Loucy (cell line): ENCODE measurements around the gene GRM7.

Source experiments
- H2AFZ ChIP-seq: fragments of 200-600 bp; sonication (generic); 2 replicates; pipeline ENCODE4 v1.6.0; 2016; ENCODE audit warnings: antibody characterized with exemption, mild to moderate bottlenecking, low read length, moderate library complexity
- H3F3A ChIP-seq: fragments of 200-600 bp; 2 replicates; pipeline ENCODE4 v1.6.0; 2016; ENCODE audit warnings: antibody characterized with exemption, low read depth, mild to moderate bottlenecking
- H3K27me3 ChIP-seq: fragments of 200-600 bp; sonication (generic); 2 replicates; pipeline ENCODE4 v1.6.1; 2014; ENCODE audit warnings: low read length, mild to moderate bottlenecking; ENCODE audit not compliant: insufficient read depth, poor library complexity, severe bottlenecking
- H3K36me3 ChIP-seq: fragments of 200-600 bp; sonication (generic); 2 replicates; pipeline ENCODE4 v1.6.1; 2016; ENCODE audit warnings: low read length; ENCODE audit not compliant: insufficient read depth
- H3K4me1 ChIP-seq: fragments of 200-600 bp; sonication (generic); 2 replicates; pipeline ENCODE4 v1.5.1; 2014; ENCODE audit warnings: low read length, mild to moderate bottlenecking; ENCODE audit not compliant: insufficient read depth, poor library complexity, severe bottlenecking
- H3K4me2 ChIP-seq: fragments of 200-600 bp; sonication (generic); 2 replicates; pipeline ENCODE4 v1.6.0; 2014; ENCODE audit warnings: antibody characterized with exemption, low read length, low read depth, mild to moderate bottlenecking; ENCODE audit not compliant: poor library complexity, severe bottlenecking
- H3K4me3 ChIP-seq: fragments of 200-600 bp; sonication (generic); 2 replicates; pipeline ENCODE4 v1.5.1; 2014; ENCODE audit warnings: low read length, mild to moderate bottlenecking, mixed read lengths; ENCODE audit not compliant: poor library complexity, severe bottlenecking
- H3K79me2 ChIP-seq: fragments of 200-600 bp; sonication (generic); 2 replicates; pipeline ENCODE4 v1.6.1; 2014; ENCODE audit warnings: low read length; ENCODE audit not compliant: insufficient read depth
- H3K9ac ChIP-seq: fragments of 200-600 bp; sonication (generic); 2 replicates; pipeline ENCODE4 v1.6.0; 2014; ENCODE audit warnings: mild to moderate bottlenecking, low read depth, low read length, moderate library complexity; ENCODE audit not compliant: poor library complexity, severe bottlenecking
- H3K9me2 ChIP-seq: fragments of 200-600 bp; sonication (generic); replicated peaks from 2 replicates; pipeline ENCODE4 v1.6.1; 2016; ENCODE audit warnings: low read depth, low read length, mixed read lengths
- H3K9me3 ChIP-seq: fragments of 200-600 bp; sonication (generic); 2 replicates; pipeline ENCODE4 v1.6.1; 2014; ENCODE audit warnings: mild to moderate bottlenecking, antibody characterized with exemption, low read length, low read depth; ENCODE audit not compliant: insufficient read depth
- H4K20me1 ChIP-seq: fragments of 200-600 bp; sonication (generic); 2 replicates; pipeline ENCODE4 v1.6.0; 2014; ENCODE audit warnings: antibody characterized with exemption, low read length, mild to moderate bottlenecking; ENCODE audit not compliant: insufficient read depth, poor library complexity, severe bottlenecking
- CTCF ChIP-seq: fragments of 200-600 bp; sonication (generic); conservative IDR thresholded peaks from 2 replicates; pipeline ENCODE4 v1.5.1; 2014; ENCODE audit warnings: mild to moderate bottlenecking, antibody characterized with exemption, low read length
- EZH2phosphoT487 ChIP-seq: fragments of 200-600 bp; IDR thresholded peaks from 2 replicates; pipeline ENCODE4 v1.6.1; 2018; ENCODE audit warnings: antibody characterized with exemption, mild to moderate bottlenecking, moderate library complexity, borderline replicate concordance

Gene GRM7

DNA sequence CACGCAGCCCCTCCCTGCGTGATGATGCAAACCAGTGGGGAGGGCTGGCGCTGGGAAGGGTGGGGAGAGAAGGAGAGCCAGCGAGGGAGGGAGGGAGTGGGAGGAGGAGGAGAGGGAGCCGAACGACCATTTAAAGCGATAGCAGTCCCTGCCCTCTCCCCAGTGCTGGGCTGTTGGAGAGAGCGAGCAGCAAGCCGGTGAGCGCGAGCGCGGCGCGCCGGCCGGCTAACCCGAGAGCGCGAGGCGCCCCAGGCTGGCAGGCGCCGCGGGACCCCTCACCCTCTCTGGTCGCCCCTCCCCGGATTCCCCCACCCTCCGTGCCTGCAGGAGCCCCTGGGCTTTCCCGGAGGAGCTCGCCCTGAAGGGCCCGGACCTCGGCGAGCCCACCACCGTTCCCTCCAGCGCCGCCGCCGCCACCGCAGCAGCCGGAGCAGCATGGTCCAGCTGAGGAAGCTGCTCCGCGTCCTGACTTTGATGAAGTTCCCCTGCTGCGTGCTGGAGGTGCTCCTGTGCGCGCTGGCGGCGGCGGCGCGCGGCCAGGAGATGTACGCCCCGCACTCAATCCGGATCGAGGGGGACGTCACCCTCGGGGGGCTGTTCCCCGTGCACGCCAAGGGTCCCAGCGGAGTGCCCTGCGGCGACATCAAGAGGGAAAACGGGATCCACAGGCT lies at the start of gene GRM7:
GRM7 (plus strand) TSS at position 162 of the 671 bp plus-strand sequence.
- Histone ChIP-seq H4K20me1 (no peaks in the 10 kb centered on the region), H2AFZ (no peak within 1 kb of the TSS), H3K9me2 (no peaks in the 10 kb centered on the region), H3K9ac (no peak within 1 kb of the TSS), H3K79me2 (no peaks in the 10 kb centered on the region), H3K4me3 (no peak within 1 kb of the TSS), H3F3A (no peaks in the 10 kb centered on the region), H3K9me3 (no peaks in the 10 kb centered on the region), H3K27me3 (no peaks in the 10 kb centered on the region), H3K4me2 (no peak within 1 kb of the TSS), H3K36me3 (no peaks in the 10 kb centered on the region), H3K4me1 (no peaks in the 10 kb centered on the region)
- TF ChIP-seq EZH2phosphoT487 = no peak
- TF ChIP-seq CTCF = no peak

DNA sequence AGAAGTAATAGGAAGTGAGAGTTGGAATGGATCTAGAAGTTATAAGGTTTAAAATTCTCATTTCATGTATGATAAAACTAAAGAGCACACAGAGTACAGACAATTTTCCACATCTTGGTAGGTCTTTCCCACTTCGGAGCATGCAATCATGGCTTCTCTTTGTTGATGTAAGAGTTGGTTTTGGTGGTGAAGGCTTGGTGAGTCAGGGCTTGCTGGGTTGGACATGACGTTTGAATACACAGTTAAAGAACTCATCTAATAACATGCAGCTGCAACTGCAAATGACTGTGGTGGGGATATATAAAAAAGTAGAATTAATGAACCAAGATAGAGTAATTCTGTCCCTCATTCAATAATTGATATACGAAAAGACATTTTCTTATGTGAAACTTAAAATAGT lies 39.5 kb upstream of the GRM7 start:
- Histone ChIP-seq H3K36me3 (no peaks in the 10 kb centered on the region), H3K4me1 (no peaks in the 10 kb centered on the region), H3K27me3 (no peaks in the 10 kb centered on the region), H3K4me2 (no peak overlapping the region), H4K20me1 (no peaks in the 10 kb centered on the region), H3K79me2 (no peaks in the 10 kb centered on the region), H3F3A (no peaks in the 10 kb centered on the region), H3K9ac (no peak overlapping the region), H2AFZ (no peak overlapping the region), H3K4me3 (no peak overlapping the region), H3K9me3 (no peaks in the 10 kb centered on the region), H3K9me2 (no peaks in the 10 kb centered on the region)
- TF ChIP-seq CTCF (no peak), EZH2phosphoT487 (no peak)

- Histone ChIP-seq H2AFZ (no peak overlapping the region), H3K4me3 (no peak overlapping the region), H3K9me2 (no peaks in the 10 kb centered on the region), H3K4me2 (no peak overlapping the region), H3K9ac (no peak overlapping the region), H3K36me3 (no peaks in the 10 kb centered on the region), H3K27me3 (no peaks in the 10 kb centered on the region), H3K4me1 (no peaks in the 10 kb centered on the region), H3F3A (no peaks in the 10 kb centered on the region), H4K20me1 (no peaks in the 10 kb centered on the region), H3K79me2 (no peaks in the 10 kb centered on the region), H3K9me3 (0 out of 2 replicates have a peak, but pooled peaks cover 4% of the 10 kb centered on the region)
- TF ChIP-seq CTCF (no peak), EZH2phosphoT487 (no peak)
These were observed 35.4 kb upstream of the GRM7 start for GRCh38 chr3:6825524-6825923.
